HCT116 (cell line): ENCODE results near the gene MYLK3. TPM values are rescaled to one million over a fixed set of nuclear protein-coding genes. Genes with fewer than 3 reads are reported as not detected.

Experiments used
- ATAC-seq: fragments of 200-7000 bp; cut with Tn5 transposase; 2 replicates; pipeline ENCODE4 v1.9.1; 2020; ENCODE audit warnings: mild to moderate bottlenecking, moderate library complexity
- BruUV-seq: library from RNA; stranded (reverse); fragments of 400-500 nt; replicated peaks from 2 replicates; lab custom pipeline; 2021; lab: Mats Ljungman, UMichigan
- CTCF ChIA-PET: fragments of 300-600 bp; sonication (Branson Sonifier 250); formaldehyde crosslinking; loops from one replicate; lab custom pipeline; 2021; ENCODE audit warnings: antibody characterized with exemption; lab: Charles Lee
- POLR2A ChIA-PET: fragments of 300-600, 350-600 bp; sonication (Branson Sonifier 250); formaldehyde crosslinking; loops from one replicate; lab custom pipeline; 2021; ENCODE audit warnings: antibody characterized with exemption; lab: Charles Lee
- RAD21 ChIA-PET, 2 experiments: fragments of 300-600 bp; sonication (Branson Sonifier 250); formaldehyde crosslinking; loops; one replicate each; lab custom pipeline; 2023; ENCODE audit warnings: low total read pairs in 2 of 2; ENCODE audit not compliant: uncharacterized antibody in 2 of 2, unreplicated experiment in 2 of 2, low non-redundant PET in 1 of 2; lab: Charles Lee
- DNase-seq: peaks from one replicate; pipeline ENCODE4 v3.0.0-alpha.2; 2010; ENCODE audit warnings: low read depth, low spot score
- H2AFZ ChIP-seq: fragments of 200-600 bp; shearing (Covaris generic), sonication (generic); 2 replicates; pipeline ENCODE4 v1.6.1; 2017; ENCODE audit warnings: low read depth, mixed run types, mixed read lengths, antibody characterized with exemption, low read length; ENCODE audit not compliant: poor library complexity, severe bottlenecking
- H3K27ac ChIP-seq: 2 replicates; pipeline ENCODE4 v1.5.1; 2012; ENCODE audit warnings: low read depth, low read length
- H3K27me3 ChIP-seq: fragments of 200-600 bp; sonication (generic); 2 replicates; pipeline ENCODE4 v1.6.1; 2016; ENCODE audit warnings: mixed run types, low read length, mixed read lengths; ENCODE audit not compliant: insufficient read depth
- H3K36me3 ChIP-seq, 2 experiments: fragments of 200-500 bp in 1 of 2; fragments of 200-600 bp in 1 of 2; sonication (Bioruptor generic) in 1 of 2; sonication (generic) in 1 of 2; 2 replicates each; pipeline versions ENCODE4 v1.5.1 to v1.6.1; 2014 to 2016; ENCODE audit warnings: low read length in 2 of 2, inconsistent platforms in 1 of 2, mixed read lengths in 1 of 2, mixed run types in 1 of 2; ENCODE audit not compliant: insufficient read depth in 2 of 2, control insufficient read depth in 1 of 2
- H3K4me1 ChIP-seq, 2 experiments: fragments of 200-600 bp in 1 of 2; sonication (generic) in 1 of 2; 2 replicates each; pipeline versions ENCODE4 v1.5.1 to v1.6.1; 2012 to 2017; ENCODE audit warnings: low read length in 2 of 2, inconsistent platforms in 1 of 2, mild to moderate bottlenecking in 1 of 2, mixed read lengths in 1 of 2, mixed run types in 1 of 2, moderate library complexity in 1 of 2; ENCODE audit not compliant: insufficient read depth in 2 of 2, control insufficient read depth in 1 of 2
- H3K4me2 ChIP-seq: fragments of 200-600 bp; sonication (generic); 2 replicates; pipeline ENCODE4 v1.6.1; 2017; ENCODE audit warnings: mixed run types, low read length, mixed read lengths
- H3K4me3 ChIP-seq, 2 experiments: fragments of 200-600 bp in 1 of 2; sonication (generic) in 1 of 2; replicated peaks in 1 of 2; 2 replicates each; pipeline ENCODE4 v1.5.1; 2011 to 2016; ENCODE audit warnings: low read length in 2 of 2, control low read depth in 1 of 2, low read depth in 1 of 2, mild to moderate bottlenecking in 1 of 2, mixed read lengths in 1 of 2, mixed run types in 1 of 2
- H3K79me2 ChIP-seq: fragments of 200-600 bp; sonication (generic); 2 replicates; pipeline ENCODE4 v1.6.1; 2017; ENCODE audit warnings: mild to moderate bottlenecking, mixed run types, low read length, moderate library complexity, mixed read lengths; ENCODE audit not compliant: insufficient read depth
- H3K9ac ChIP-seq: fragments of 200-600 bp; sonication (generic); 2 replicates; pipeline ENCODE4 v1.6.1; 2016; ENCODE audit warnings: low read length, mixed read lengths
- H3K9me2 ChIP-seq: fragments of 200-600 bp; sonication (generic), shearing (Covaris generic); 2 replicates; pipeline ENCODE4 v1.6.1; 2017; ENCODE audit warnings: mixed run types, mild to moderate bottlenecking, moderate library complexity; ENCODE audit not compliant: insufficient read depth
- H3K9me3 ChIP-seq, 2 experiments: fragments of 200-500 bp in 1 of 2; fragments of 200-600 bp in 1 of 2; sonication (Bioruptor generic) in 1 of 2; sonication (generic) in 1 of 2; 2 replicates each; pipeline ENCODE4 v1.6.1; 2014 to 2017; ENCODE audit warnings: low read length in 2 of 2, mixed read lengths in 2 of 2, inconsistent platforms in 1 of 2, low read depth in 1 of 2, mild to moderate bottlenecking in 1 of 2, mixed run types in 1 of 2, moderate library complexity in 1 of 2; ENCODE audit not compliant: control insufficient read depth in 1 of 2, insufficient read depth in 1 of 2
- H4K20me1 ChIP-seq: fragments of 200-600 bp; sonication (generic), shearing (Covaris generic); 2 replicates; pipeline ENCODE4 v1.6.1; 2017; ENCODE audit warnings: mixed run types, mild to moderate bottlenecking, moderate library complexity; ENCODE audit not compliant: insufficient read depth
- CEBPB ChIP-seq: IDR thresholded peaks from 2 replicates; pipeline ENCODE4 v1.6.1; 2012; ENCODE audit warnings: low read depth
- EGR1 ChIP-seq: IDR thresholded peaks from 2 replicates; pipeline ENCODE4 v1.6.1; 2012; ENCODE audit warnings: low read depth
- ELF1 ChIP-seq: IDR thresholded peaks from 2 replicates; pipeline ENCODE4 v1.6.1; 2012; ENCODE audit warnings: low read depth, borderline replicate concordance
- FOSL1 ChIP-seq: IDR thresholded peaks from 2 replicates; pipeline ENCODE4 v1.6.1; 2012; ENCODE audit warnings: low read depth
- JUND ChIP-seq: IDR thresholded peaks from 2 replicates; pipeline ENCODE4 v1.6.1; 2012
- POLR2A ChIP-seq: IDR thresholded peaks from 2 replicates; pipeline ENCODE4 v1.7.0; 2011; ENCODE audit warnings: borderline replicate concordance; ENCODE audit not compliant: insufficient read depth, insufficient read length; ENCODE audit errors: extremely low read depth
- RAD21 ChIP-seq: IDR thresholded peaks from 2 replicates; pipeline ENCODE4 v1.6.1; 2012; ENCODE audit warnings: low read depth, mild to moderate bottlenecking
- SP1 ChIP-seq: IDR thresholded peaks from 2 replicates; pipeline ENCODE4 v1.6.1; 2012; ENCODE audit warnings: low read depth
- YY1 ChIP-seq: IDR thresholded peaks from 2 replicates; pipeline ENCODE4 v1.6.1; 2011; ENCODE audit warnings: low read length, low read depth, moderate library complexity, mild to moderate bottlenecking; ENCODE audit not compliant: insufficient replicate concordance; ENCODE audit errors: extremely low read depth
- ZFX ChIP-seq: fragments of 450-650 bp; IDR thresholded peaks from 2 replicates; pipeline ENCODE4 v1.6.1; 2017
- intact Hi-C: fragments of 100-400 bp; cut with micrococcal nuclease; formaldehyde crosslinking; loops from 2 replicates; pipeline ENCODE4 v1.10.0; 2022
- total RNA-seq: library from RNA; stranded (reverse); gene quantifications from one replicate; pipeline ENCODE4 v1.2.1, GENCODE V29; 2021; ENCODE audit not compliant: unreplicated experiment
- TF ChIP-seq, protein P1 (sequence below): IDR thresholded peaks from 2 replicates; pipeline ENCODE4 v1.6.1; 2012
- TF ChIP-seq, protein P2 (sequence below): IDR thresholded peaks from 2 replicates; pipeline ENCODE4 v1.6.1; 2012
- TF ChIP-seq, protein P3 (sequence below): IDR thresholded peaks from 2 replicates; pipeline ENCODE4 v1.6.1; 2012; ENCODE audit warnings: low read depth

The MYLK3 gene
- total RNA-seq, 1 experiment from 2014 or later = 0.22 TPM

DNA sequence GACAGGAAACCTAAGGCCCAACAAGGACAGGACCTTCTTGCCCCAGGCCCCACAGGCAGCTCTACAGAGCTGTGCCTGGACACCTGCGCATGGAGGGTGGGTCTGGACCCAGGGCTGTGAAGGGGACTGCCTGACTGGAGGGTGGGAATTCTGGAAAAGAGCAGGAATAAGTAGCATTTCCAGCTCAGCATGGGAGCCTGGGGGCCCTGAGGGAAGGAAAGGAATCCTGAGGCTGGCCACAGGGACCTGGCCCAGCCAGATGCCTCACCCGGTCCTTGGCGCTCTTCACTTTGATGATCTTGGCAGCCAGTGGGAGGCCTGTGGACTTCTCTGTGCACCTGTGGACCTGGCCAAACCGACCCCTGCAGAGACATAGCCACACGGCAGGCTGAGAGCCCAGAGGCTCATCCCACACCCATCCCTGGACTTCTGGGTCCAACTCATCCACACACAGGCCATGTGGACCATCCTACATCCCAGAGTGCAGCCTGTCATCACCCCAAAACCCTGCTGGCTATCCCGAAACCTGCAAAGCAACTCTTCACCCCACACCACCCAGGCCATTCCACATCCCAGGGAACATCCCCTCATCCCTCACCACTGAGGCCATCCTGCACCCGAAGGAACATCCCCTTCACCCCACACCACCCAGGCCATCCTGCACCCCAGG, 18.7 kb downstream of the MYLK3 start:
- Histone ChIP-seq H2AFZ (no peak overlapping the region), H3K9ac (no peak overlapping the region), H3K9me3 (no peaks in the 10 kb centered on the region), H3K27me3 (no peaks in the 10 kb centered on the region), H3K79me2 (no peaks in the 10 kb centered on the region), H3K4me3 (no peak overlapping the region), H3K27ac (no peak overlapping the region), H3K9me2 (no peaks in the 10 kb centered on the region), H4K20me1 (no peaks in the 10 kb centered on the region), H3K4me2 (no peak overlapping the region), H3K4me1 (no peaks in the 10 kb centered on the region), H3K36me3 (no peaks in the 10 kb centered on the region)
- ChIA-PET CTCF (no interaction called here), RAD21 (no interaction called here), POLR2A (no interaction called here)
- intact Hi-C loops = no loop called here
- ATAC-seq (no peak), DNase-seq (no peak)
- no peak for TF ChIP-seq EGR1
- TF ChIP-seq, protein P1, sequence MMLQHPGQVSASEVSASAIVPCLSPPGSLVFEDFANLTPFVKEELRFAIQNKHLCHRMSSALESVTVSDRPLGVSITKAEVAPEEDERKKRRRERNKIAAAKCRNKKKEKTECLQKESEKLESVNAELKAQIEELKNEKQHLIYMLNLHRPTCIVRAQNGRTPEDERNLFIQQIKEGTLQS = no peak
- no peak for TF ChIP-seq JUND
- no peak for TF ChIP-seq YY1
- no peak for TF ChIP-seq ZFX
- TF ChIP-seq, protein P2, sequence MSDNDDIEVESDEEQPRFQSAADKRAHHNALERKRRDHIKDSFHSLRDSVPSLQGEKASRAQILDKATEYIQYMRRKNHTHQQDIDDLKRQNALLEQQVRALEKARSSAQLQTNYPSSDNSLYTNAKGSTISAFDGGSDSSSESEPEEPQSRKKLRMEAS = no peak
- TF ChIP-seq, protein P3, sequence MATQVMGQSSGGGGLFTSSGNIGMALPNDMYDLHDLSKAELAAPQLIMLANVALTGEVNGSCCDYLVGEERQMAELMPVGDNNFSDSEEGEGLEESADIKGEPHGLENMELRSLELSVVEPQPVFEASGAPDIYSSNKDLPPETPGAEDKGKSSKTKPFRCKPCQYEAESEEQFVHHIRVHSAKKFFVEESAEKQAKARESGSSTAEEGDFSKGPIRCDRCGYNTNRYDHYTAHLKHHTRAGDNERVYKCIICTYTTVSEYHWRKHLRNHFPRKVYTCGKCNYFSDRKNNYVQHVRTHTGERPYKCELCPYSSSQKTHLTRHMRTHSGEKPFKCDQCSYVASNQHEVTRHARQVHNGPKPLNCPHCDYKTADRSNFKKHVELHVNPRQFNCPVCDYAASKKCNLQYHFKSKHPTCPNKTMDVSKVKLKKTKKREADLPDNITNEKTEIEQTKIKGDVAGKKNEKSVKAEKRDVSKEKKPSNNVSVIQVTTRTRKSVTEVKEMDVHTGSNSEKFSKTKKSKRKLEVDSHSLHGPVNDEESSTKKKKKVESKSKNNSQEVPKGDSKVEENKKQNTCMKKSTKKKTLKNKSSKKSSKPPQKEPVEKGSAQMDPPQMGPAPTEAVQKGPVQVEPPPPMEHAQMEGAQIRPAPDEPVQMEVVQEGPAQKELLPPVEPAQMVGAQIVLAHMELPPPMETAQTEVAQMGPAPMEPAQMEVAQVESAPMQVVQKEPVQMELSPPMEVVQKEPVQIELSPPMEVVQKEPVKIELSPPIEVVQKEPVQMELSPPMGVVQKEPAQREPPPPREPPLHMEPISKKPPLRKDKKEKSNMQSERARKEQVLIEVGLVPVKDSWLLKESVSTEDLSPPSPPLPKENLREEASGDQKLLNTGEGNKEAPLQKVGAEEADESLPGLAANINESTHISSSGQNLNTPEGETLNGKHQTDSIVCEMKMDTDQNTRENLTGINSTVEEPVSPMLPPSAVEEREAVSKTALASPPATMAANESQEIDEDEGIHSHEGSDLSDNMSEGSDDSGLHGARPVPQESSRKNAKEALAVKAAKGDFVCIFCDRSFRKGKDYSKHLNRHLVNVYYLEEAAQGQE = no peak
- TF ChIP-seq RAD21 = no peak
- no peak for TF ChIP-seq CEBPB
- no peak for TF ChIP-seq ELF1
- no peak for TF ChIP-seq POLR2A
- TF ChIP-seq FOSL1 = no peak
- TF ChIP-seq SP1 = no peak
- no TSS peak for BruUV-seq
